Measurements from ENCODE around the gene LHFPL4. TPM values are rescaled to one million over a fixed set of nuclear protein-coding genes. Genes with fewer than 3 reads are reported as not detected.

Gene LHFPL4
- total RNA-seq, 3 donors from 2014 or later (not counting 1 experiment from before 2014, with no cell fraction given): not detected

Other genes starting within 250 kb of the LHFPL4 start
- 10 to 100 TPM; 44.0 to 48.8 (median 46.3) TPM for gene THUMPD3, start 190.8 kb downstream of the LHFPL4 start, total RNA-seq
- gene SETD5, start 156.2 kb downstream of the LHFPL4 start, total RNA-seq: 100 to 1,000 TPM; 106 to 154 (median 140) TPM
- 100 to 1,000 TPM in 2 of 3 donors, 10 to 100 TPM in 1; 99.4 to 127 (median 100) TPM for gene MTMR14, start 95.7 kb upstream of the LHFPL4 start, total RNA-seq
- gene CPNE9, start 150.0 kb upstream of the LHFPL4 start, total RNA-seq: under 1 TPM in 2 of 3 donors, not detected in 1; 0.43 to 0.49 TPM
- gene BRPF1, start 177.9 kb upstream of the LHFPL4 start, total RNA-seq: 10 to 100 TPM; 45.1 to 72.1 (median 66.5) TPM
- gene OGG1, start 196.1 kb upstream of the LHFPL4 start, total RNA-seq: 10 to 100 TPM; 33.4 to 52.1 (median 34.7) TPM
- 10 to 100 TPM in 1 of 3 donors, 1 to 10 TPM in 2; 7.4 to 20.4 (median 8.7) TPM for gene CAMK1, start 216.1 kb upstream of the LHFPL4 start, total RNA-seq
- 10 to 100 TPM; 59.2 to 73.7 (median 69.2) TPM for gene TADA3, start 238.7 kb upstream of the LHFPL4 start, total RNA-seq
- 100 to 1,000 TPM; 282 to 288 (median 285) TPM for gene ARPC4, start 239.3 kb upstream of the LHFPL4 start, total RNA-seq